ENCODE measurements around the gene ZDHHC11. TPM values are rescaled to one million over a fixed set of nuclear protein-coding genes. Genes with fewer than 3 reads are reported as not detected.

Gene ZDHHC11
- total RNA-seq, 2 experiments from 2014 or later: 10.7 to 32.0 TPM

DNA sequence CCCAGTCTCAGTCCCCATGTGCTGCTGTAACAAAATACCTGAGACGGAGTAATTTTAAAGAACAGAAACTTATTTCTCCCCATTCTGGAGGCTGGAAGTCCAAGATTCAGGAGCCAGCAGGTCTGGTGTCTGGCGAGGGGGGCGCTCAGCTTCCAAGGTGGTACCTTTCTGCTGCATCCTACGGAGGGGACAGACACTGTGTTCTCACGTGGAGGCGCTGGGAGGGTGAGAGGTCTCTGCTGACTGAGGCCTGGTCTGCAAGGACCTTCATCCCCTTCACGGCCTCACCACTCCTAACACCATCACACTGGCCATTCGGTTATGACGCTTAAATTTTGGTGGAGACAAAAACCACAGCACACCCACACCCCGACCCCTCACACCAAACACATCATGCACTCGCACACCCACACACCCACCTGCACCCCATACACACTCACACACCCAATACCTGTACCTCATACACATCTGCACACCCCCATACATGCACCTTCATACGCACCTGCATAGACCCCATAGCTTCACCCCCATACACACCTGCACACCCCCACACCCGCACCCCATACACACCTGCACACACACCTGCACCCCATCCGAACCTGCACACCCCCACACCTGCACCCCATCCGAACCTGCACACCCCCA is 9.8 kb upstream of the ZDHHC11 start:
- CTCF ChIA-PET (ENCODE audit: unreplicated experiment): no interaction called here
- intact Hi-C loops (cut with micrococcal nuclease; ENCODE audit: unreplicated experiment): no loop called here
- no peaks in the 10 kb centered on the region for H3K9me2 ChIP-seq (ENCODE audit: insufficient read depth, low read length)
- no peak for DNase-seq (ENCODE audit: low spot score)
- peaks cover 40% of the 10 kb centered on the region for H3K36me3 ChIP-seq (ENCODE audit: insufficient read depth, low read length)
- H3K9me3 ChIP-seq (ENCODE audit: low read length): no peaks in the 10 kb centered on the region
- POLR2A ChIA-PET: no interaction called here
- H3K4me3 ChIP-seq (ENCODE audit: low read depth, low read length, poor library complexity, severe bottlenecking): no peak overlapping the region
- no peaks in the 10 kb centered on the region for H3K79me2 ChIP-seq (ENCODE audit: insufficient read depth, low read depth, low read length)
- H2AFZ ChIP-seq (ENCODE audit: low read length): no peak overlapping the region
- H3K4me1 ChIP-seq (ENCODE audit: insufficient read depth, low read length, poor library complexity, severe bottlenecking): no peaks in the 10 kb centered on the region
- no TSS peak for BruUV-seq (replicated peaks)
- no peak overlapping the region for H3K4me2 ChIP-seq (ENCODE audit: low read length)
- no peaks in the 10 kb centered on the region for H4K20me1 ChIP-seq (ENCODE audit: insufficient read depth, low read length)
- no peak overlapping the region for H3K27ac ChIP-seq (ENCODE audit: low read depth, low read length, poor library complexity, severe bottlenecking)
- TF ChIP-seq, protein P1, sequence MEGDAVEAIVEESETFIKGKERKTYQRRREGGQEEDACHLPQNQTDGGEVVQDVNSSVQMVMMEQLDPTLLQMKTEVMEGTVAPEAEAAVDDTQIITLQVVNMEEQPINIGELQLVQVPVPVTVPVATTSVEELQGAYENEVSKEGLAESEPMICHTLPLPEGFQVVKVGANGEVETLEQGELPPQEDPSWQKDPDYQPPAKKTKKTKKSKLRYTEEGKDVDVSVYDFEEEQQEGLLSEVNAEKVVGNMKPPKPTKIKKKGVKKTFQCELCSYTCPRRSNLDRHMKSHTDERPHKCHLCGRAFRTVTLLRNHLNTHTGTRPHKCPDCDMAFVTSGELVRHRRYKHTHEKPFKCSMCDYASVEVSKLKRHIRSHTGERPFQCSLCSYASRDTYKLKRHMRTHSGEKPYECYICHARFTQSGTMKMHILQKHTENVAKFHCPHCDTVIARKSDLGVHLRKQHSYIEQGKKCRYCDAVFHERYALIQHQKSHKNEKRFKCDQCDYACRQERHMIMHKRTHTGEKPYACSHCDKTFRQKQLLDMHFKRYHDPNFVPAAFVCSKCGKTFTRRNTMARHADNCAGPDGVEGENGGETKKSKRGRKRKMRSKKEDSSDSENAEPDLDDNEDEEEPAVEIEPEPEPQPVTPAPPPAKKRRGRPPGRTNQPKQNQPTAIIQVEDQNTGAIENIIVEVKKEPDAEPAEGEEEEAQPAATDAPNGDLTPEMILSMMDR (conservative IDR thresholded peaks at IDR 0.05; ENCODE audit: low read length): no peak
- TF ChIP-seq EZH2phosphoT487 (IDR thresholded peaks at IDR 0.05; ENCODE audit: borderline replicate concordance, low read depth, low read length): no peak

DNA sequence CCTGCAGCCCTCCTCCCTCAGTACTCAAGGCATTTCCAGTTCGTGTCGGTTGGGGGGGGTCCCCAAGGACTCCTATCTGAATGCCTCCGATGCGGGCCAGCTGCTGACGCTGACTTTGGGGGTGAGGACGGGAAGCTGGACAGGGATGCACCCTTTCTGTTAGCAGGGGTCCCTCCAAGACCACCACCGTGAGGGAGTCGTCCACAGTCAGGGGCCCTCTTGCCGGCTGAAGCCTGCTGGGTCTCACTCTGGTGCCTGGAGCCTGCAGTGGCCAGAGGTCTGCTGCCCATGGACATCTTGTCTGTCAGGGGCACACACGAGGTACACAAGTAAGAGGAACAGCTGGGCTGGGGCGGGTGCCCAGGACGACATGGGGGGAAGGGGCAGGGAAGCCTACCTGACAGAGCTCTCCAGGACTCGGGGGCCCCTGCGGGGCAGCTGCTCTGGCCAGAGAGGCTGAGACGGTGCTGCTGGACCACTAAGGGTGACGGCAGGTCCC is 9.1 kb upstream of the ZDHHC11 start:
- Histone ChIP-seq H3K4me2 (ENCODE audit: low read length) (no peak overlapping the region), H3K36me3 (ENCODE audit: insufficient read depth, low read length) (peaks cover 32% of the 10 kb centered on the region), H3K9me3 (ENCODE audit: low read length) (no peaks in the 10 kb centered on the region), H3K9me2 (ENCODE audit: insufficient read depth, low read length) (no peaks in the 10 kb centered on the region), H3K79me2 (ENCODE audit: insufficient read depth, low read depth, low read length) (no peaks in the 10 kb centered on the region), H3K4me3 (ENCODE audit: low read depth, low read length, poor library complexity, severe bottlenecking) (no peak overlapping the region), H2AFZ (ENCODE audit: low read length) (no peak overlapping the region), H3K4me1 (ENCODE audit: insufficient read depth, low read length, poor library complexity, severe bottlenecking) (no peaks in the 10 kb centered on the region), H3K27ac (ENCODE audit: low read depth, low read length, poor library complexity, severe bottlenecking) (no peak overlapping the region), H4K20me1 (ENCODE audit: insufficient read depth, low read length) (no peaks in the 10 kb centered on the region)
- CTCF ChIA-PET (ENCODE audit: unreplicated experiment): no interaction called here
- TF ChIP-seq, protein P1 (conservative IDR thresholded peaks at IDR 0.05; ENCODE audit: low read length): no peak
- no peak for TF ChIP-seq EZH2phosphoT487 (IDR thresholded peaks at IDR 0.05; ENCODE audit: borderline replicate concordance, low read depth, low read length)
- intact Hi-C loops (cut with micrococcal nuclease; ENCODE audit: unreplicated experiment): no loop called here
- BruUV-seq (replicated peaks): no TSS peak
- no peak for DNase-seq (ENCODE audit: low spot score)
- POLR2A ChIA-PET: no interaction called here

DNA sequence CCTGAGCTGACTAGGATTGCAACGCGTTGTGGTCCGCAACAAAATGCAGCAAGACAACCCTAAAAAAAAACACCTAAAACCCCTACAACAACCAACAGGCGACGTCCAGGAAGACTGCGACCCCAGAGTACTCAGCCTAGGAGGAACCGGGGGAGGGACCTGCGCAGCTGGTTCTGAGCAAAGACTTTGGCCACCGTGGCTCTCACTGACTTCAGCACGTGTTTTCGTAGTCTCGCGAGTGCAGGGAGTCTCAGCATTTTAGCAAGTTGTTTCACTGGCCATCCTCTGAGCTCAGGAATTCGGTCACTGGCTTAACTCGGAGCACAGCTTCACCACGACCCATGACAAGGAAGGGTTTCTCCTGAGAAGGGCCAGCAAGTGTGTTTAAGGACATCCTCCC is 8.6 kb upstream of the ZDHHC11 start:
- ChIA-PET CTCF (ENCODE audit: unreplicated experiment) (no interaction called here), POLR2A (no interaction called here)
- Histone ChIP-seq H3K79me2 (ENCODE audit: insufficient read depth, low read depth, low read length) (no peaks in the 10 kb centered on the region), H3K4me1 (ENCODE audit: insufficient read depth, low read length, poor library complexity, severe bottlenecking) (no peaks in the 10 kb centered on the region), H3K9me2 (ENCODE audit: insufficient read depth, low read length) (no peaks in the 10 kb centered on the region), H3K27ac (ENCODE audit: low read depth, low read length, poor library complexity, severe bottlenecking) (no peak overlapping the region), H3K4me2 (ENCODE audit: low read length) (no peak overlapping the region), H3K9me3 (ENCODE audit: low read length) (no peaks in the 10 kb centered on the region), H3K4me3 (ENCODE audit: low read depth, low read length, poor library complexity, severe bottlenecking) (no peak overlapping the region), H2AFZ (ENCODE audit: low read length) (no peak overlapping the region), H3K36me3 (ENCODE audit: insufficient read depth, low read length) (peaks cover 28% of the 10 kb centered on the region), H4K20me1 (ENCODE audit: insufficient read depth, low read length) (no peaks in the 10 kb centered on the region)
- DNase-seq (ENCODE audit: low spot score): no peak
- no TSS peak for BruUV-seq (replicated peaks)
- intact Hi-C loops (cut with micrococcal nuclease; ENCODE audit: unreplicated experiment): no loop called here
- TF ChIP-seq, protein P1 (conservative IDR thresholded peaks at IDR 0.05; ENCODE audit: low read length): no peak
- no peak for TF ChIP-seq EZH2phosphoT487 (IDR thresholded peaks at IDR 0.05; ENCODE audit: borderline replicate concordance, low read depth, low read length)
